GM12878 (cell line): Measurements from ENCODE around the gene NAA15.

ENCODE experiments used
- BHLHE40 ChIP-seq, 2 experiments: fragments of 450-650 bp in 1 of 2; IDR thresholded peaks; 2 replicates each; pipeline ENCODE4 v1.6.1; 2011 to 2017; ENCODE audit warnings: low read depth in 2 of 2, borderline replicate concordance in 1 of 2, improper control_type of control experiment in 1 of 2, low read length in 1 of 2, mild to moderate bottlenecking in 1 of 2
- POLR2AphosphoS5 ChIP-seq: IDR thresholded peaks from 2 replicates; pipeline ENCODE4 v1.6.1; 2011; ENCODE audit warnings: mild to moderate bottlenecking, low read length, inconsistent platforms
- RELA ChIP-seq: fragments of 450-650 bp; IDR thresholded peaks from 2 replicates; pipeline ENCODE4 v1.8.0; 2014; ENCODE audit warnings: borderline replicate concordance; ENCODE audit not compliant: partially characterized antibody
- TBL1XR1 ChIP-seq: IDR thresholded peaks from 2 replicates; pipeline ENCODE4 v1.6.1; 2012; ENCODE audit warnings: low read depth, low read length, improper control_type of control experiment

DNA sequence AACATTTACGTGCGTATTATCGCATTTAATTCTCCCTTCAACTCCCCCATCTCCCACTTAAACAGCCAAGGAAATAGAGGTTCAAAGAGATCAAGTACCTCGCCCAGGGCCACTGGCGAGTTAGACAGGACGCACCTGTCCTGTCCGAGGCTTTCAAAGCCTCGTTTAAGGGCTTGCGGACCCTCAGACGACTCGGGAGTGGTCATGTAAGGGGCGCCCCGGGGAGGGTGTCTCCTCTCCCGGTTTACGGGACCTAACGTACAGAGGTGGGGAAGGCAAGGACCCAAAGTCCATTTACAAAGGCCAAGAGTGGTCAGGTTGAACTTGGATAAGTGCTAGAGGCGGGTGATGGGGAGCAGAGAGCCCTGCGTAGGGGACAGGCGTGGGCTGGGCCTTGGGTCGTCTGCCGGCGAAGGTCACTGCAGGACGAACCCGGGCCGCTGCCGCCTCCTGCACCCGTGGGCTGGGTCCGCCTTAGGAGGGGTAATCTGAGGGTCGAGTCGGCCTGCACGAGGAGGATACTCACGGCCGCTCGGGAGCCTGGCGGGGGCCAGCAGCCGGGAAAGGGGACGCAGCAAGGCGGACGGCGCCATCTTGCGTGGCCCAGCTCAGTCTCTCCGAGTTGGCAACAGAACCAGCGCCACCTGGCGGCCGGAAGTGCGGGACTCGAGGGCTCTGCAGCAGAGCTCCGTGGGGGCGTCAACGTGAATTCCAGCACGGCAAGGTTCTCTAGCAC lies 5.9 kb upstream of the NAA15 start:
- TF ChIP-seq TBL1XR1 (no peak; the same call in 1 of the 2 replicates), RELA (peak; percentile 19), POLR2AphosphoS5 (peak; percentile 75), BHLHE40 (IDR thresholded peaks at IDR 0.05; ENCODE audit: borderline replicate concordance in 1 of 2, low read depth in 2 of 2, low read length in 1 of 2) (peak; percentile 27 to 46; a peak in 2 of 4 replicates)
